Measurements from ENCODE around the gene PKP4.

The PKP4 gene

DNA sequence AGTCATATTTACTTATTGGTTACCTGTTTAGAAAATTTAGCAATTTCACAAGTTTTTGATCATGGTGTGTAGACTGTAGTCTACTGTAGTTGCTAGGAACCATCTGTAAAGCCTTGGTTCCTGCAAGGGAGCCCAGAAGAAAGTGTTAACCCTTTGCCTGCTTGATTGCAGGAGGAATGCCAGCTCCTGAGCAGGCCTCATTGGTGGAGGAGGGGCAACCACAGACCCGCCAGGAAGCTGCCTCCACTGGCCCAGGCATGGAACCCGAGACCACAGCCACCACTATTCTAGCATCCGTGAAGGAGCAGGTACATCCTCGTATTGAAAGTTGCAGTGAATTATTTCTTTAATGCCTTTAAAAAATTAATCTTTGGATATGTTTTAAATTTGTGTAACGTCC is 76.3 kb downstream of the PKP4 start:
- H3K27ac ChIP-seq = no peak overlapping the region
- DNase-seq (ENCODE audit: low read depth, low spot score) = no peak

DNA sequence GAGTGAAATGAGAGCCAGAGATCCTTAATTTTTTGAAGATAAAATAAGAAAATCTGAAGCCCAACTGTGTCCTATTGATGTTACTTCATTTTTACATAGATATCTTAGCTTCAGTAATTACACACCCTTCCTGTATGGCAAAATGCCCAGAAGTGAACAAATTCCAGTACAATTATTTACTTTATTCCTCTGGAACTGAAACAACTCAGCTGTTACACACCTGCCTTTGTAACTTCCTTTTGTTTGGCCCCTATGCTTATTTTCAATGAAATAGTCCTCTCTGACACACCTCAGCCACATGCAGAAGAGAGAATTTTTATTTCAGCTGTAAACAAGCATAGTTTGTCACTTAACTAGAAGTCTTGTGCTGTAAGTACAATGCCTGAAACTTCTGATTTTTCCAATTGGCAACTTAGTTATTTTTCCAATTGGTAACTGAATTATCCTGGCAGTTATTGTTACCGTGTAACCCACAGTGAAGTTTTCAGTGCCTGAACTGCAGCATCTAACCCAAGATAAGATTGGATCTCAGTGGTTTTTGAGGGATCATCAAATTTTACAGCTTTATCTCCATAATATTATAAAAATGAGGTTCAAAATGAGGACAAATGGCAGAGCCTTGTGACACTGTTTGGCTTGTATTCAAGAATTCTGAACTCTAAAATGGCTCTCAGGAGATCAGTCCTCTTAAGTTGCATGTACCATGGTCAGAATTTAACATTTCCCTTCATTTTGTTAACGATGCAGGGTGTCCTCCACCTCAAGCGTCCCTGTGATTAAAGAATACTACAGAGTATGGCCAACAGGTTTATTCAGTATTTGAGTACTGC is 82.6 kb downstream of the PKP4 start:
- peak; percentile 45 for DNase-seq (ENCODE audit: low read depth, low spot score)
- peak overlapping the region; percentile 79 for H3K27ac ChIP-seq

GRCh38 chr2:158542577-158542976 is 85.8 kb downstream of the PKP4 start:
- H3K27ac ChIP-seq = no peak overlapping the region
- DNase-seq (ENCODE audit: low read depth, low spot score) = no peak

GRCh38 chr2:158543957-158544356 is 87.2 kb downstream of the PKP4 start:
- no peak for DNase-seq (ENCODE audit: low read depth, low spot score)
- H3K27ac ChIP-seq = no peak overlapping the region

GRCh38 chr2:158544998-158545397 is 88.2 kb downstream of the PKP4 start:
- H3K27ac ChIP-seq = no peak overlapping the region
- DNase-seq (ENCODE audit: low read depth, low spot score) = no peak

- DNase-seq (ENCODE audit: low read depth, low spot score) = no peak
- no peak overlapping the region for H3K27ac ChIP-seq
Observed at GRCh38 chr2:158546412-158547144, 89.8 kb downstream of the PKP4 start.

DNA sequence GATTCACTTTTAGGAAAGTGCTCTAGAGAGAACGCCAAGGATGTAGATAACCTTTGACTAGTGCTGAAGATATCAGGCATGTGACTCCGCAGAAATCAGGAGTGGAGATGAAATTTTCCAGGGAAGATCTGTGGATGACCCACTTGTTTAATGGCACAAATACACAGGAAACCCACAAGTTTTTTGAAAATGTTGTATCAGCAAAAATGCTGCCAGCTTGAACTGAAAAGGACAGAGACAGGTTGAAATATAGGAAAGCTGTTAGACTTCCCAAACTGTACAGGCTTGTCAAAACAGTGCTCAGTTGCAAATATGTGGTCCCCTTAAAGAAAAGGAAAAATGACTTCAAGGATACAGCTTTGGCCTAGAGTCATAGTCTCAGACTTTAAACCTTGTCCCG is 96.5 kb downstream of the PKP4 start:
- H3K27ac ChIP-seq = no peak overlapping the region

GRCh38 chr2:158554996-158555395 is 98.2 kb downstream of the PKP4 start:
- DNase-seq (ENCODE audit: low read depth, low spot score) = no peak
- no peak overlapping the region for H3K27ac ChIP-seq

More for the DNA sequence above, 96.5 kb downstream of the PKP4 start:
- DNase-seq (ENCODE audit: low read depth, low spot score) = no peak

- no peak for DNase-seq (ENCODE audit: low read depth, low spot score)
- no peak overlapping the region for H3K27ac ChIP-seq
Observed at GRCh38 chr2:158556124-158556523, 99.4 kb downstream of the PKP4 start.

GRCh38 chr2:158557752-158558151 is 101.0 kb downstream of the PKP4 start:
- DNase-seq (ENCODE audit: low read depth, low spot score) = no peak
- H3K27ac ChIP-seq = no peak overlapping the region

- no peak for DNase-seq (ENCODE audit: low read depth, low spot score)
Observed at GRCh38 chr2:158559252-158559651, 102.5 kb downstream of the PKP4 start.

DNA sequence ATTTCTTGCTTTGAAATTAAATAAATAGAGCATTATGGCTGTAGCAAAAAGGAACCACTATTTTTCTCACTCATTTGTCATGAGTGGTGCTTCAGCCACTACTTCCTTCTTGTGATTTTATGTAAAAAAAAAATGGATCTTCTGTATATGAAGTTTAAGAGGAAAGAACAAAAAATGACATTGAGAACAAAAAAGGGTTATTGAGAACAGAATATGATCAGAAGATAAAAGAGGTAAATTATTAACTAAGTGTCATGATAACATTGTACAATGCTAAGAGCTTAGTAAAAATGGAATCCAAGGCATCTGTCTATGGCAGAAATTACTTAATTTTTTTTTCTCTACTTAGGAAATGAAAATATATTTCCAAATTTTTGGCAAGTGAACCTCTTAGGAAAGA is 103.5 kb downstream of the PKP4 start:
- no peak overlapping the region for H3K27ac ChIP-seq
- no peak for DNase-seq (ENCODE audit: low read depth, low spot score)

More at GRCh38 chr2:158559252-158559651, 102.5 kb downstream of the PKP4 start:
- no peak overlapping the region for H3K27ac ChIP-seq

GRCh38 chr2:158561054-158561453 is 104.3 kb downstream of the PKP4 start:
- H3K27ac ChIP-seq = no peak overlapping the region
- no peak for DNase-seq (ENCODE audit: low read depth, low spot score)

DNA sequence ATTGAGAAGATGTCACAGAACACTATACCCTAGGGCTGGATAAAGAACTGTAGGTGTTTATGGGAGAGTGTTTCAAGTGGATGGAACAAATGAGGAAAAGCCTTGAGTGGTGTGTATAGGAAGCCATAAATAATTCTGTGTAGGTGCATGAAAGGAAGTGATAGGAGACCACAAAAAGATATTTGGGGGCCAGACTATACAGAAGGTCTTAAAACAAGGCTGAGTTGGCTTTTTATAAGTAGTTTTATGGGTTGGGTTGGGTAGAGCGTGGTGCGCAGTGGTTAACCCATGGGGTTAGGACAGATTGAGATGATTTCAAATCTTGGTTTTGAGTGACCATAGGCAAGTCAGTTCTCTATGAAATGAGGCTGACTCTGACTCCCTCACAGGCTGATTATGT is 110.5 kb downstream of the PKP4 start:
- H3K27ac ChIP-seq = no peak overlapping the region
- no peak for DNase-seq (ENCODE audit: low read depth, low spot score)

GRCh38 chr2:158569284-158569683 is 112.5 kb downstream of the PKP4 start:
- no peak for DNase-seq (ENCODE audit: low read depth, low spot score)
- H3K27ac ChIP-seq = no peak overlapping the region

DNA sequence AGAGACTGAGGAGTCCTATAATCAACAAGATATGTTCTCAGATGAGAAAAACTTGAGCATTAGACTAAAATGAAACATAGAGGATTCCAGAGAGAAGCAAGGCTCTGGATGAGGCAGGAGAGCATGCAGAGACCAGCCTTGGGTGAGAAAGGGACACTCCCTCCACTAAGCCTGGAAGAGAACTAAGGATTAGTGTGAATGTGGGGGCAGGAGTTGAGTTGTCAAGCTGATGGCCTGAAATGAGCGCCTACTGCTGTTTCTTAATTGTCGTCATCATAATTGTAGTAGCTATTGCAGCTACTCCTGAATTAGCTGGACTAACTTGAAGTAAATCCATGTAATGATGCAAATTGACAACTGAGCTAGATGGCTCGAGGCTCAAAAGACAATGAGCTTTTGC is 114.1 kb downstream of the PKP4 start:
- H3K27ac ChIP-seq = no peak overlapping the region
- no peak for DNase-seq (ENCODE audit: low read depth, low spot score)

GRCh38 chr2:158573739-158574138 is 117.0 kb downstream of the PKP4 start:
- DNase-seq (ENCODE audit: low read depth, low spot score) = no peak

DNA sequence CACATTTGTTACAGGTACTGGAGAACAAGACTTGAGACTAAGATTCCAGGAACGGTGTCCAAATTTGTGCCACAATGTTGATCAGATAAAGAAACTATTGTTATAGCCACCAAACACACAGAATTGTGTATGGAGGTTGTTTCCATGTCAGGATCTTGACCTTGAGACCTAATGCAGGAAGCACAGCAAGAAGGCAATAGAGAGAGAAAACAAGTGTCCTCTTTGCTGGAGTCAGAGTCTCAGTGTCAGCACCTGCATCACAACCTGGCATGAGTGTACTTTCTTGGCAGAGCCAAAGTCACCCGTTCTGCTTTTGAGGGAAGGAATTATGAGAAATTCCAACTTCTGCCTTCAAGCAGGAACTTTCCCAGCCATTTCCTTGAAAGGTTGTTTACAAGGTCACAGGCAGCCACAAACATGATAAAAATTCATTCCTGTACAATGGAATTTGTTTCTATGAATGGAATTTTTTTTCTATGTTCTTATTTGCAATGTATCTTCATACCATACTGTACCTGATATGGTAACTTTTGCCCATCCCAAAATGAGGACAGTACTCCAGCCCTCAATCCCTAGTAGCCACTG is 118.4 kb downstream of the PKP4 start:
- no peak for DNase-seq (ENCODE audit: low read depth, low spot score)
- H3K27ac ChIP-seq = no peak overlapping the region

More at GRCh38 chr2:158573739-158574138, 117.0 kb downstream of the PKP4 start:
- no peak overlapping the region for H3K27ac ChIP-seq

GRCh38 chr2:158577141-158577540 is 120.4 kb downstream of the PKP4 start:
- no peak for DNase-seq (ENCODE audit: low read depth, low spot score)
- no peak overlapping the region for H3K27ac ChIP-seq

GRCh38 chr2:158578703-158579330 is 122.1 kb downstream of the PKP4 start:
- no peak for DNase-seq (ENCODE audit: low read depth, low spot score)
- no peak overlapping the region for H3K27ac ChIP-seq

- DNase-seq (ENCODE audit: low read depth, low spot score) = no peak
Observed at GRCh38 chr2:158579928-158580327, 123.2 kb downstream of the PKP4 start.

More at GRCh38 chr2:158579928-158580327, 123.2 kb downstream of the PKP4 start:
- H3K27ac ChIP-seq = no peak overlapping the region
